Gastroesophageal sphincter (tissue), 3 donors: Measurements from ENCODE around the gene PAPPA2.

Experiments
- EP300 ChIP-seq: sonication (generic); formaldehyde crosslinking; IDR thresholded peaks from one replicate; pipeline ENCODE4 v1.6.1; 2017; ENCODE audit warnings: antibody characterized with exemption, mild to moderate bottlenecking
- POLR2A ChIP-seq, 2 donors: fragments of 450-650 bp; IDR thresholded peaks; one replicate each; pipeline ENCODE4 v1.6.1; 2017; ENCODE audit warnings: antibody characterized with exemption in 2 of 2, mild to moderate bottlenecking in 2 of 2, moderate library complexity in 1 of 2
- POLR2AphosphoS5 ChIP-seq: sonication (generic); formaldehyde crosslinking; IDR thresholded peaks from one replicate; pipeline ENCODE4 v1.6.1; 2017; ENCODE audit warnings: antibody characterized with exemption
- TF ChIP-seq, protein P1 (sequence below), 4 experiments: fragments of 200-600 bp in 2 of 4; fragments of 450-650 bp in 2 of 4; sonication (generic) in 1 of 4; IDR thresholded peaks; one replicate each; pipeline ENCODE4 v1.5.1; 2017 to 2019; ENCODE audit warnings: antibody characterized with exemption in 4 of 4, mild to moderate bottlenecking in 2 of 4, moderate library complexity in 2 of 4

DNA sequence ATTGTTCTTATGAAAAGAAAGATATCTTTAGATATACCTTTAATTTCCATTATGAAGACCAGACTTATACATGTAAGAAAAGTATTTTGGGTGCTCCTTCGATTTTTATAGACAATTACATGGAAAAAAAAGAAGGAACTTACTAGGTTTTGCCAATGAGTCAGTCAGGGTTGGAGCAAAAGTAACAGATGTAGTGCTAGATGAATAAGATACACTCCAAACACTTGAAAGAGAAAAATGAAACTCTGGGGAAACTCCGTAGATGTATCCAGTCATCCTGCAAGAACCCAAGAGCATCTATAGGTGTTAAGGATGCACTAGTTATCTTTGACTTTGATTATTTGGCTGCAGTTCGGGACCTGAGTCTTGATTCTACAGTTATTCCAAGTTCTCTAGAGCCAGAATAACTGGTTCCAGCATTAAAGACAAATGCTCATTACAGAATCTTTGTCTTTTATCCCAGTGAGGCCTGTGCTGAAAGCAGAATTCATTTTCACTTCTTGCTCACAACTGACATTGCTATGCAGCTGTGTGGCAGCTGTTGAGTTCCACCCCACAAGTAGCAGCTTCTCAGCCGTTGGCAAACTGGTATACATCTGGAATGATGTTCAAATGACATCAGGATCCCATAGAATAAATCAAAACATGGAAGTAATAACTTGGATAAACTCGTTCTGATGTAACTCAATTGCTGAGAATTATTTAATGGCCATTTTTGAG lies 375.5 kb downstream of the PAPPA2 start:
- TF ChIP-seq, protein P1, sequence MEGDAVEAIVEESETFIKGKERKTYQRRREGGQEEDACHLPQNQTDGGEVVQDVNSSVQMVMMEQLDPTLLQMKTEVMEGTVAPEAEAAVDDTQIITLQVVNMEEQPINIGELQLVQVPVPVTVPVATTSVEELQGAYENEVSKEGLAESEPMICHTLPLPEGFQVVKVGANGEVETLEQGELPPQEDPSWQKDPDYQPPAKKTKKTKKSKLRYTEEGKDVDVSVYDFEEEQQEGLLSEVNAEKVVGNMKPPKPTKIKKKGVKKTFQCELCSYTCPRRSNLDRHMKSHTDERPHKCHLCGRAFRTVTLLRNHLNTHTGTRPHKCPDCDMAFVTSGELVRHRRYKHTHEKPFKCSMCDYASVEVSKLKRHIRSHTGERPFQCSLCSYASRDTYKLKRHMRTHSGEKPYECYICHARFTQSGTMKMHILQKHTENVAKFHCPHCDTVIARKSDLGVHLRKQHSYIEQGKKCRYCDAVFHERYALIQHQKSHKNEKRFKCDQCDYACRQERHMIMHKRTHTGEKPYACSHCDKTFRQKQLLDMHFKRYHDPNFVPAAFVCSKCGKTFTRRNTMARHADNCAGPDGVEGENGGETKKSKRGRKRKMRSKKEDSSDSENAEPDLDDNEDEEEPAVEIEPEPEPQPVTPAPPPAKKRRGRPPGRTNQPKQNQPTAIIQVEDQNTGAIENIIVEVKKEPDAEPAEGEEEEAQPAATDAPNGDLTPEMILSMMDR (IDR thresholded peaks at IDR 0.05), result no peak
- TF ChIP-seq POLR2AphosphoS5, result no peak
- TF ChIP-seq POLR2A (IDR thresholded peaks at IDR 0.05), result no peak
- TF ChIP-seq EP300, result no peak
